ENCODE results near the gene FSD2. TPM values are rescaled to one million over a fixed set of nuclear protein-coding genes. Genes with fewer than 3 reads are reported as not detected.

The FSD2 gene
- polyA plus RNA-seq (2011; rRNA removed), result not detected in 2 replicates
- polyA minus RNA-seq (2011; rRNA and poly(A)+ RNA removed), result not detected in 2 replicates

- CTCF ChIA-PET, result no interaction called here
- TF ChIP-seq, protein P1, sequence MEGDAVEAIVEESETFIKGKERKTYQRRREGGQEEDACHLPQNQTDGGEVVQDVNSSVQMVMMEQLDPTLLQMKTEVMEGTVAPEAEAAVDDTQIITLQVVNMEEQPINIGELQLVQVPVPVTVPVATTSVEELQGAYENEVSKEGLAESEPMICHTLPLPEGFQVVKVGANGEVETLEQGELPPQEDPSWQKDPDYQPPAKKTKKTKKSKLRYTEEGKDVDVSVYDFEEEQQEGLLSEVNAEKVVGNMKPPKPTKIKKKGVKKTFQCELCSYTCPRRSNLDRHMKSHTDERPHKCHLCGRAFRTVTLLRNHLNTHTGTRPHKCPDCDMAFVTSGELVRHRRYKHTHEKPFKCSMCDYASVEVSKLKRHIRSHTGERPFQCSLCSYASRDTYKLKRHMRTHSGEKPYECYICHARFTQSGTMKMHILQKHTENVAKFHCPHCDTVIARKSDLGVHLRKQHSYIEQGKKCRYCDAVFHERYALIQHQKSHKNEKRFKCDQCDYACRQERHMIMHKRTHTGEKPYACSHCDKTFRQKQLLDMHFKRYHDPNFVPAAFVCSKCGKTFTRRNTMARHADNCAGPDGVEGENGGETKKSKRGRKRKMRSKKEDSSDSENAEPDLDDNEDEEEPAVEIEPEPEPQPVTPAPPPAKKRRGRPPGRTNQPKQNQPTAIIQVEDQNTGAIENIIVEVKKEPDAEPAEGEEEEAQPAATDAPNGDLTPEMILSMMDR (IDR thresholded peaks at IDR 0.05; ENCODE audit: insufficient read depth, low read depth, low read length), result no peak
- DNase-seq (ENCODE audit: low read depth), result no peak
- H3K4me3 ChIP-seq (ENCODE audit: low read depth, low read length), result no peak within 1 kb of the TSS
- H3K27me3 ChIP-seq (ENCODE audit: control insufficient read depth, insufficient read depth, low read length), result no peaks in the 10 kb centered on the region; the same call in 1 of the 2 replicates
- H3K36me3 ChIP-seq (ENCODE audit: control insufficient read depth, insufficient read depth, low read length), result no peaks in the 10 kb centered on the region
- POLR2A ChIA-PET, result no interaction called here
Observed at GRCh38 chr15:82805994-82806406, at the start of gene FSD2. Gene FSD2, minus strand, starts transcription at chr15:82806069. Its CDS starts 18,679 bp downstream, at chr15:82787390.

GRCh38 chr15:82854554-82854953 is 48.7 kb upstream of the FSD2 start:
- ChIA-PET POLR2A (no interaction called here), CTCF (no interaction called here)

GRCh38 chr15:82852941-82853561 is 47.2 kb upstream of the FSD2 start:
- no peak for DNase-seq (ENCODE audit: low read depth)
- TF ChIP-seq, protein P1 (IDR thresholded peaks at IDR 0.05; ENCODE audit: insufficient read depth, low read depth, low read length), result no peak
- CTCF ChIA-PET, result no interaction called here
- no peak overlapping the region for H3K4me3 ChIP-seq (ENCODE audit: low read depth, low read length)
- POLR2A ChIA-PET, result no interaction called here
- H3K27me3 ChIP-seq (ENCODE audit: control insufficient read depth, insufficient read depth, low read length), result no peaks in the 10 kb centered on the region
- no peaks in the 10 kb centered on the region for H3K36me3 ChIP-seq (ENCODE audit: control insufficient read depth, insufficient read depth, low read length)

More at GRCh38 chr15:82854554-82854953, 48.7 kb upstream of the FSD2 start:
- DNase-seq (ENCODE audit: low read depth), result no peak
- no peaks in the 10 kb centered on the region for H3K36me3 ChIP-seq (ENCODE audit: control insufficient read depth, insufficient read depth, low read length)
- no peak overlapping the region for H3K4me3 ChIP-seq (ENCODE audit: low read depth, low read length)
- H3K27me3 ChIP-seq (ENCODE audit: control insufficient read depth, insufficient read depth, low read length), result no peaks in the 10 kb centered on the region
- TF ChIP-seq, protein P1 (IDR thresholded peaks at IDR 0.05; ENCODE audit: insufficient read depth, low read depth, low read length), result no peak

DNA sequence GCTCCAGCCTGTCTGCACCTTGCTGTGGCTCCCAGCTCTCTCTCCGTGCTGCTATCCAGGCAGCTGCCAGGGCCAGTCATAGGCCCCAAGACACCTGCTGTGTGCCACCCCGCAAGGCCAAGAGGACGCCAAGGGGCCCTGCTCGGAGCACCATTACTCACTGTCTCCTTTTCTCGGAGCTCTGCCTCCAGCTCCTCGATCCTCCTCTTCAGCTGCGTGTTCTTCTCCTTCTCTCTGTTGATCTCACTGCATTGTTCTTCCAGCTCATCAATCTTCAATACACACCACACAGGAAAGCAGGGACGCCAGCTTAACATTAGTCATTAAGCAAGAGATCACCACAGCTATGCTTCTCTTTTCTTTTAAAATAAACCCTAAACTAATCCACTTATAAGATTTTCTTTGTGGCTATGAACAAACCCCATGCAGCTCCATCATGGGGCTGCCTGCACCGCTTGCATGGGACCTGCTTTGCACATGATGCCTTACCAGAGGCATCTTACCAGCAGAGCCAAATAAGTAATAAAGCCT is 46.2 kb upstream of the FSD2 start:
- H3K27me3 ChIP-seq (ENCODE audit: control insufficient read depth, insufficient read depth, low read length), result no peaks in the 10 kb centered on the region
- no peak overlapping the region for H3K4me3 ChIP-seq (ENCODE audit: low read depth, low read length)
- no peaks in the 10 kb centered on the region for H3K36me3 ChIP-seq (ENCODE audit: control insufficient read depth, insufficient read depth, low read length)
- DNase-seq (ENCODE audit: low read depth), result no peak
- ChIA-PET POLR2A (no interaction called here), CTCF (interaction anchor here (1.0 kb wide), 1 partner anchor 19 kb away, joined by 3 read pairs; no protein-coding TSS in a partner anchor)
- TF ChIP-seq, protein P1 (IDR thresholded peaks at IDR 0.05; ENCODE audit: insufficient read depth, low read depth, low read length), result no peak

DNA sequence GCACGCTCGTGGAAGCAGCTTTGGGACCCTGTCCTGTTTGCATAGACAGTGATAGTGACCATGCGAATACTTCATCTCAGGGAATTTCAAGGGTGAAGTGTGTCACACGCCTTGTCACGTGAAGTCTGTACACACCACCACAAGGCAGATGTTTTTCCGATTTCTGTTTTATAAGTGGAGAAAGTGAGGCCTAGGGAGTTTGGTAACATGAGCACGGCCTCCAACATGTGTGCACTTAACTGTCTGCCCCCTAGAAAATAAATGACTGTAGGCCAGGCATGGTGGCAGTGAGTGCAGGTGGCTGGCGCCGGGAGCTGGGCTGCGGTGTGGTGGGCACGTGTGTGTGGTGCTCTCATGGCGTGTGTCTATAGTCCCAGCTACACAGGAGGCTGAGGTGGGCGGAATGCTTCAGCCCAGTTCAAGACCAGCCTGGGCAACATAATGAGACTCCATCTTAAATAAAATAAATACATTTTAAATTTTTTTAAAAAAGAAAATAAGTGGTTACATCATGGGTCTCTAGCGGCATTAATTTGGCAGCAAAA is 45.5 kb upstream of the FSD2 start:
- ChIA-PET POLR2A (no interaction called here), CTCF (interaction anchor here (1.0 kb wide), 1 partner anchor 19 kb away, joined by 3 read pairs; no protein-coding TSS in a partner anchor)
- no peak overlapping the region for H3K4me3 ChIP-seq (ENCODE audit: low read depth, low read length)
- DNase-seq (ENCODE audit: low read depth), result no peak
- H3K36me3 ChIP-seq (ENCODE audit: control insufficient read depth, insufficient read depth, low read length), result no peaks in the 10 kb centered on the region
- no peaks in the 10 kb centered on the region for H3K27me3 ChIP-seq (ENCODE audit: control insufficient read depth, insufficient read depth, low read length)
- TF ChIP-seq, protein P1 (IDR thresholded peaks at IDR 0.05; ENCODE audit: insufficient read depth, low read depth, low read length), result no peak

All from BJ (cell line).